ENCODE results near the gene PRR15. TPM values are rescaled to one million over a fixed set of nuclear protein-coding genes. Genes with fewer than 3 reads are reported as not detected.
"Not testable (repeated sequence)": the region's sequence is repeated elsewhere in the genome, so short reads cannot be mapped to it uniquely, and the experiment has no call there.

The PRR15 gene, protein sequence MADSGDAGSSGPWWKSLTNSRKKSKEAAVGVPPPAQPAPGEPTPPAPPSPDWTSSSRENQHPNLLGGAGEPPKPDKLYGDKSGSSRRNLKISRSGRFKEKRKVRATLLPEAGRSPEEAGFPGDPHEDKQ
- total RNA-seq, result 13.0 and 16.0 TPM in 2 replicates
- long read RNA-seq, partial matches to known transcripts, result 0 of 1 reads
- long read RNA-seq, other reads (novel, unspliced or antisense), result 1 of 1 reads

DNA sequence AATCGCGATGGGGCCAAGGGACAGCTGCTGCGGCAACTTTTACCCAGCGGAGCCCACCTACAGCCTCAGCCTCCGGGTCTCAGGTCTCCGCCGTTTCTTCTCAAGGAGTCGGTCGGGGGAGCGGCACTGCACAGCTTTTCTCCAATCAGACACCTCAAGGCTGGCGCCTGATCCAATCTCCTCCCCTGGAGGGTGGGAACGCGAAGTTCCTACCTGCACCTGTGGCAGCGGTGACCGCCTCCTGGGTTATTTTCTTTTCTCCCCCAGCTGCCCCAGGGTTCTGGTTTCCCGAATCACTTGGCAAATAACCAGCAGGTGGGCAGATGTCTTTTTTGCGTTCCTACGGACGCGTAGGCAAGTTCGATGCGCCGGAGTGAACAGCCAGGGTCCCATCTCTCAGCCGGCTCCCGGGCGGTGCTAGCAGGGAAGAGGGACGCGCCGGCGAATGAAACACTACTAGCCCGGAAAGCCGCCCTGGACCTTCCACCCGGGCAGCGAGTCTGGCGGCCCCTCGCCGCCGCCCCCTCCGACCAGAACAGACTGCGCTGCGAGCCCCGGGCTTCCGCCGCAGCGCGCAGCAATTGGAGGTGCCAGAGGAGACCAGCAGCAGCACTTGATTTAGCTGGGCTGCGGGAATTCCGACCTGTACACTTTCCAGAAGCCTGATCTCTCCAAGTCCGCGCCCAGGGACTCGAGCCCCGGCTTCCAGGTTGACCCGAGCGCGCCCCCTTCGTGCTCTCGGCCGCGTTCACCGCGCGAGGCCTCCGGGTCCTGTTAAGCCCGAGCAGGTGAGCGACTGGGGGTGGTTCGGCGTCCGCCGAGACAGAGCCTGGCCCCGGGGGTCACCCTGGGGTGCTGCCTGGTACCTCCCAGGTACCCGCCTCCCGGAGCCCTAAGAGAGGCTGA is at the start of gene PRR15:
Gene PRR15 (plus strand): TSS at position 246 of the 906 bp plus-strand sequence. CDS start 2,495 bp downstream, outside the sequence.
- TF ChIP-seq, protein P1, sequence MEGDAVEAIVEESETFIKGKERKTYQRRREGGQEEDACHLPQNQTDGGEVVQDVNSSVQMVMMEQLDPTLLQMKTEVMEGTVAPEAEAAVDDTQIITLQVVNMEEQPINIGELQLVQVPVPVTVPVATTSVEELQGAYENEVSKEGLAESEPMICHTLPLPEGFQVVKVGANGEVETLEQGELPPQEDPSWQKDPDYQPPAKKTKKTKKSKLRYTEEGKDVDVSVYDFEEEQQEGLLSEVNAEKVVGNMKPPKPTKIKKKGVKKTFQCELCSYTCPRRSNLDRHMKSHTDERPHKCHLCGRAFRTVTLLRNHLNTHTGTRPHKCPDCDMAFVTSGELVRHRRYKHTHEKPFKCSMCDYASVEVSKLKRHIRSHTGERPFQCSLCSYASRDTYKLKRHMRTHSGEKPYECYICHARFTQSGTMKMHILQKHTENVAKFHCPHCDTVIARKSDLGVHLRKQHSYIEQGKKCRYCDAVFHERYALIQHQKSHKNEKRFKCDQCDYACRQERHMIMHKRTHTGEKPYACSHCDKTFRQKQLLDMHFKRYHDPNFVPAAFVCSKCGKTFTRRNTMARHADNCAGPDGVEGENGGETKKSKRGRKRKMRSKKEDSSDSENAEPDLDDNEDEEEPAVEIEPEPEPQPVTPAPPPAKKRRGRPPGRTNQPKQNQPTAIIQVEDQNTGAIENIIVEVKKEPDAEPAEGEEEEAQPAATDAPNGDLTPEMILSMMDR (IDR thresholded peaks at IDR 0.05; ENCODE audit: unreplicated experiment), result peak; percentile 19
- Mint-ChIP-seq H3K36me3 (ENCODE audit: insufficient read depth) (peaks cover 7% of the 10 kb centered on the region), H3K27ac (peak within 1 kb of the TSS; percentile 97), H3K9me3 (ENCODE audit: low read depth) (no peaks in the 10 kb centered on the region), H3K4me1 (ENCODE audit: low read depth) (peaks cover 21% of the 10 kb centered on the region), H3K4me3 (ENCODE audit: low read depth) (peak within 1 kb of the TSS; percentile 98), H3K27me3 (peaks cover 9% of the 10 kb centered on the region)
- DNase-seq (ENCODE audit: low spot score, unreplicated experiment), result peak; percentile 57

DNA sequence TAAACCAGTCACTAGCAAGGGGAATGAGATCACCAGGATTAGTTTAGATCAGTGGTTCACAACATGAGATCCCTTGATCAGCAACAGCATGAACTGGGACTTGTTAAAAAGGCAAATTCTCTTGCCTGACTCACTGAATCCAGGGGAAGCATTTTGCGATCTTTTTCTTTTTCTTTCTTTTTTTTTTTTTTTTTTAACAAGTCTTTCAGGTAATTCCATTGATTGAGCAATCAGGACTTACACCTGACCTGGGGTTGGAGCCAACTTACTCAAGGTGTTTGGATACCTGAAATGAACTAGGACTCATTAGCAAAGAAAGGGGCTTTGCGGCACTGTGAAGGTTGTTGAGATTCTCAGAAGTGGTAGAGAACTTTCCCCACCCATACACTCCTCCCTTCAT is 47.1 kb upstream of the PRR15 start:
- Mint-ChIP-seq H3K36me3 (ENCODE audit: insufficient read depth) (peaks cover 7% of the 10 kb centered on the region), H3K27me3 (no peaks in the 10 kb centered on the region)

DNA sequence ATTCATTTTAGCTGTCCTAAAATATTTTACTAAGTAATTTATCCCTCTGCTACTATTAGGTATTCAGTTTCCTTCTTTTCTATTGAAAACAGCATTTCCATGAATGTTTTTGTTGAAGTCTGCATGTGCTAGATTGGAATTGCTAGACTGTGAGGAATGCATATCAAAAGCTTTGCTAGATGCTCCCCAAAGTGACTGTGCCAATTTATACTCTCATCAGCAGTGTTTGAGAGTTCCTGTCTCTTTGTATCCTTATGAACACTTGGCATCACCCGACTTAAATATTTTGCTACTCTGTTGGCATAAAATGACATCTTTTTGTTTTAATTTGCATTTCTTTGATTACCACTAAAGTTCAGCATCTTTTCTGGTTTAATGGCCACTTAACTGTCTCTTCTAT is 45.0 kb upstream of the PRR15 start:
- no peak for DNase-seq (ENCODE audit: low spot score, unreplicated experiment)
- Mint-ChIP-seq H3K27ac (no peak overlapping the region), H3K4me1 (ENCODE audit: low read depth) (no peaks in the 10 kb centered on the region), H3K27me3 (no peaks in the 10 kb centered on the region), H3K4me3 (ENCODE audit: low read depth) (no peak overlapping the region), H3K36me3 (ENCODE audit: insufficient read depth) (peaks cover 10% of the 10 kb centered on the region), H3K9me3 (ENCODE audit: low read depth) (peaks cover 24% of the 10 kb centered on the region)
- TF ChIP-seq, protein P1 (IDR thresholded peaks at IDR 0.05; ENCODE audit: unreplicated experiment), result no peak

More for the DNA sequence above, 47.1 kb upstream of the PRR15 start:
- TF ChIP-seq, protein P1 (IDR thresholded peaks at IDR 0.05; ENCODE audit: unreplicated experiment), result no peak
- H3K4me1 Mint-ChIP-seq (ENCODE audit: low read depth), result peaks cover 8% of the 10 kb centered on the region
- no peak for DNase-seq (ENCODE audit: low spot score, unreplicated experiment)
- no peak overlapping the region for H3K27ac Mint-ChIP-seq
- peaks cover 7% of the 10 kb centered on the region for H3K9me3 Mint-ChIP-seq (ENCODE audit: low read depth)
- H3K4me3 Mint-ChIP-seq (ENCODE audit: low read depth), result no peak overlapping the region

DNA sequence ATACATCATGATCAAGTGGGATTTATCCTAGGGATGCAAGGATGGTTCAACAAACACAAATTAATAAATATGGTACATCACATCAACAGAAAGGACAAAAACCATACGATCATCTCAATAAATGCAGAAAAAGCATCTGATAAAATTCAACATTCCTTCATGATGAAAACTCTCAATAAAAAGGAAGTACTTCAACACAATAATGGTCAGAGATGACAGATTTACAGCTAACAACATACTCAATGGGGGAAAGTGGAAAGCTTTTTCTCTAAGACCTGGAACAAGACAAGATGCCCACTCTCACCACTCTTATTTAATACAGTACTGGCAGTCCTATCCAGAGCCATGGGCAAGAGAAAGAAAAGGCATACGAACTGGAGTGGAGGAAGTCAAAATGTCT is 39.9 kb upstream of the PRR15 start:
- Mint-ChIP-seq H3K4me1 (ENCODE audit: low read depth) (peaks cover under 1% of the 10 kb centered on the region), H3K9me3 (ENCODE audit: low read depth) (peaks cover 28% of the 10 kb centered on the region), H3K27me3 (no peaks in the 10 kb centered on the region), H3K36me3 (ENCODE audit: insufficient read depth) (peaks cover 13% of the 10 kb centered on the region), H3K4me3 (ENCODE audit: low read depth) (no peak overlapping the region), H3K27ac (no peak overlapping the region)
- TF ChIP-seq, protein P1 (IDR thresholded peaks at IDR 0.05; ENCODE audit: unreplicated experiment), result no peak
- DNase-seq (ENCODE audit: low spot score, unreplicated experiment), result no peak

DNA sequence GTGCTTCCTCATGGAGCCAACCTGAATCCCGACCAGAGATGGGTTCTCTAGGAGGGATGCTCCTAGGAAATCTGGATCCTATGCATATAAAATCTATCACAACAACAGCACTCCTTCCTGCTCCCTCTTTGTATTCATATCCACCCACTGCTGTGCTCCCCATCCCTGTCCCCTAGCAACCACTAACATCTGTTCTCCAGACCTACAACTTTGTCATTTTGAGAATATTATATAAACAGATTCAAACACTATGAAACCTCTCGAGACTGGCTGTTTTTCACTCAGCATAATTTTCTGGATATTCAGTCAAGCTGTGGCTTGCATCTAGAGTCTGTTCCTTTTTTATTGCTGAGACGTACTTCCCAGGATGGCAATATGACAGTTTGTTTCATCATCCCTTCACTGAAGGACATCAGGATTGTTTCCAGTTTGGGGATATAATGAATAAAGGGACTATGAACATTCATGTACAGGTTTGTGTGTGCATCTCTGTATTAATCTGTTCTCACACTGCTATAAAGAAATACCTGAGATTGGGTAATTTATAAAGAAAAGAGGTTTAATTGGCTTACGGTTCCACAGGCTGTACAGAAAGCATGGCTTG is 36.0 kb upstream of the PRR15 start:
- peaks cover 36% of the 10 kb centered on the region for H3K9me3 Mint-ChIP-seq (ENCODE audit: low read depth)

DNA sequence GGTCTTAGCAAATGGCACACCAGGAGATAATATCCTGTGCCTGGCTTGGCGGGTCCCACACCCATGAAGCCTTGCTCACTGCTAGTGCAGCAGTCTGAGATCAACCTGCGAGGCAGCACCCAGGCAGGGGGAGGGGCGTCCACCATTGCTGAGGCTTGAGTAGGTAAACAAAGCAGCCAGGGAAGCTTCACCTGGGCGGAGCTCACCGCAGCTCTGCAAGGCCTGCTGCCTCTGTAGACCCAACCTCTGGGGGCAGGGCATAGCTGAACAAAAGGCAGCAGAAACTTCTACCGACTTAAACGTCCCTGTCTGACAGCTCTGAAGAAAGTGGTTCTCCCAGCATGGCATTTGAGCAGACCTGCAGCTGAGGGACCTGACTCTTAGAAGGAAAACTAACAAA is 35.1 kb upstream of the PRR15 start:
- not testable (repeated sequence) for H3K27ac Mint-ChIP-seq; H3K4me3 Mint-ChIP-seq (ENCODE audit: low read depth); DNase-seq (ENCODE audit: low spot score, unreplicated experiment); H3K4me1 Mint-ChIP-seq (ENCODE audit: low read depth); H3K27me3 Mint-ChIP-seq
- H3K36me3 Mint-ChIP-seq (ENCODE audit: insufficient read depth), result peaks cover 19% of the 10 kb centered on the region
- peaks cover 30% of the 10 kb centered on the region for H3K9me3 Mint-ChIP-seq (ENCODE audit: low read depth)

More for the DNA sequence above, 36.0 kb upstream of the PRR15 start:
- TF ChIP-seq, protein P1 (IDR thresholded peaks at IDR 0.05; ENCODE audit: unreplicated experiment), result no peak
- Mint-ChIP-seq H3K27me3 (no peaks in the 10 kb centered on the region), H3K4me3 (ENCODE audit: low read depth) (no peak overlapping the region), H3K27ac (no peak overlapping the region), H3K4me1 (ENCODE audit: low read depth) (peaks cover 1% of the 10 kb centered on the region), H3K36me3 (ENCODE audit: insufficient read depth) (peaks cover 18% of the 10 kb centered on the region)
- no peak for DNase-seq (ENCODE audit: low spot score, unreplicated experiment)

Data from progenitor cell of endocrine pancreas (in vitro differentiated cells).